ENCODE measurements around the gene C1QL4.

The C1QL4 gene

DNA sequence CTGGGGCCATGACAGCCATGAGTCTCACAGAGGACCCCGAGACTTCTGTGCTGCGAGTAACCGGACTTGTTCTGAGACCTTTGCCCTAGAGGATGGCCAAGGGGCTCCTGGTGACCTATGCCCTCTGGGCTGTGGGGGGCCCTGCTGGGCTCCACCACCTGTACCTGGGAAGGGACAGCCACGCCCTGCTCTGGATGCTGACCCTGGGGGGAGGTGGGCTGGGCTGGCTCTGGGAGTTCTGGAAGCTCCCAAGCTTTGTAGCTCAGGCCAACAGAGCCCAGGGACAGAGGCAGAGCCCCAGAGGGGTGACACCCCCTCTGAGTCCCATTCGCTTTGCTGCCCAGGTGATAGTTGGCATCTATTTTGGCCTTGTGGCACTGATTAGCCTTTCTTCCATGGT is 11.8 kb upstream of the C1QL4 start:
- no peak for DNase-seq (ENCODE audit: low read depth in 1 of 2, low spot score in 1 of 2)

DNA sequence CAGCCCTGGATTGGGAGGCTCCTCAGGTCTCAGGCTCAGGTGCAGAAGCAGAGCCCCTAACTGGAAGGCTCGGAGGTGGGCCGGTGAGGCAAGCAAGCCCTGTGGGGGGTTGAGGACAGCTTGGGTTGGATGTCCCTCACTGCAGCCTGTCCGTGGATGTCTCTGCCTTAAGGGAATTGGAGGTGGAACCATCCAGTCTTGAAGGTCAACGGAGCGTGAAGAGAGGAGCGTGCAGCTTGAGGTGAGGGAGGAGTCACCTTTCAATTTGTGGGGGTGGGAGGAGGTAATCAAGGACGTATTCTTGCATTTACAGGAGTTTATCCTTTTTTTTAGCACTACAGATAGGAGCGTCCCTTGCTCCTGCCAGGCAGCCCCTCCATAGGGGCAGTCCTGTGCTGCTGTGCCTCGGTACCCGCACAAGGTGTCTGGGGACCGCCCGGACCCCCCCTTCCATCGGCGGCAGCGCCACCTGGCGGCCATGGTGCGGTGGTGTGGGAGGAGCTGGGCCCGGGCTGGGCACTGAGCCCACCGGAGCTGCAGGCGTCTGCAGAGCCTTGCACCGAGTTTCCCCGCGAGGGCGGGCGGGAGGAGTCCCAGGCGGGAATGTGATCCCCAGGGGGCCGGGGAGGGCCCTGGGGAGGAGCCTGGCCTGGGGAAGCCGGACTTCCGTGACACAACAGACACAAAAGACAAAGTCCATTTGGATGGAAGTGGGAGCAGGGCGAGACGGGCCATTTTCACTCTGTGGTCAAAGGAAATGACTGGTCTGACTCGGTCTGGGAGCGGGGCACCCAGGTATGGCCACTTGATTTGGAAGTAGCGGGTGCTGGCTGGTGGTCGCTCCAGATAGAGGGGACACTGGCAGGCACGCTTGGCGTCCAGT is 10.6 kb upstream of the C1QL4 start:
- DNase-seq (ENCODE audit: low read depth in 1 of 2, low spot score in 1 of 2): peak; percentile 55 to 72

DNA sequence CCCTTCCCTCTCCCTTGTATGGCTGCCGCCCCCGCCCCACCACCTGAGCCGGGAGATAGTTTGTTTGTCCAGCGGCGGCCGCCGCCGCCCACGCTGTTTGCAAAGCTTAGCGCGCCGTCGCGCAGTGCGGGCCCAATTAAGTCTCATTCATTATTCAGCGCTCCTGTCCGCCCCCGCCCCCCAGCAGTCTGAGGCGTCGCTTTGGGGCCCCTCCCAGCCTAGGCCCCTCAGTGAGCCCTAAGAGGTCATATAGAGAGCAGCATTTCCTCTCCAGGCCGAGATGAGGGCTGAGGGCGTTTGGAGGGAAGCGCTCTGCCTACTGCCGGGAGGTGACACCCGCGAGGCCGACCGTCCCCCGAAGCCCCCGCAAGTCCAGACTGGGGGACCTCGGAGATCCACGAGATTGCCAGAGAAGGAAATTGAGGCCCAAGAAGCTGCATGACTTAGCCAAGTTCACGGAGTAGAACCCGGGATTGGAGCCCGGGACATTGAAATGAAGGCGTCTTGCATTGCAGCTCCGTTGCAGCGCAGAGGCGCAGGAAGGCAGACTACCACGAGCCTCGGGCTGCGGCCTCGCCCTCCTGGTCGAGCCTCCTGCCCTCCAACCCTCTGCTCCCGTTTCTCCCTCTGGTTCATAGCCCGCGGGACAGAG is 9.8 kb upstream of the C1QL4 start, which contains the start of gene DNAJC22:
Gene DNAJC22 (plus strand): TSS at position 230 of the 652 bp plus-strand sequence. CDS start 1,985 bp downstream, outside the sequence.
- no peak for DNase-seq (ENCODE audit: low read depth in 1 of 2, low spot score in 1 of 2)

DNA sequence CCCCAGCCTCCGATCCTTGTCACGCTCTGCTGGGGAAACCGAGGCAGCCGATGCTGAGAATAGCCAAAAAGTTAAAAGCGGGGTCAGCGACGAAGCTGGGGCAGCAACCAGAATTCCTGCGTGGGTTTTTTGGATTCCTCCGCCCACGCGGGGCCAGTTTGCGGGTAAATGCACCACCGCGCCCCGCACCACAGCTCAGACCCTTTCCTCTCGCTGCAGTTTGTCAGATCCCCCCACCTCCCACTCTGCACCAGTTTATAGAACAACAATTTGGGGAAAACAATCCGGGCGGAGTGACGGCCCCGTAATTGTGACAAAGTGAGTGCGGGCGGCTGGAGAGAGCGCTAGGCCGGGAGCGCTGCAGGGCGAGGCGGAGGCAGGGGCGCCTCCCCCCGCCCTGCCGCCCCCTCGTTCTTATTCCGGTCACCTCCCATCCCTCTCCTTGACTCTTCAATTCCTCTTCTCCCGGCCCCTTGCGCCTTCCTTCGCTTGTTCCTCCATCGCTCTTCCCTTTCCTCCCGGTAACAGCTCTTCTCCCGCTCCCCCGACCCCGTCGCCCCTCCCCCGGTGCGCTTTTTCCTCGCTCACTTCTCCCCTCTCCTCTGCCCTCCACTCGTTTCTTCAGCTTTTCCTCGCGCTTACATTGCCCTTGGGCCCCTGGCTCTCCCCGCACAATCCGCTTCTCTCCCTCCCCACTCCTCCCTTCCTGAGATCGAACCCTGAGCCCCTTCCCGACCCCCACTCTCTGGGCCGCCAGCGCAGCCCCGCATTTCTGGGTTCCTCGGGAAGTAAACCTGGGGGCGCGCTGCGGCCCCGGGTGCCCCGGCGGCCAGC is 9.1 kb upstream of the C1QL4 start:
- no peak for DNase-seq (ENCODE audit: low read depth in 1 of 2, low spot score in 1 of 2)

DNA sequence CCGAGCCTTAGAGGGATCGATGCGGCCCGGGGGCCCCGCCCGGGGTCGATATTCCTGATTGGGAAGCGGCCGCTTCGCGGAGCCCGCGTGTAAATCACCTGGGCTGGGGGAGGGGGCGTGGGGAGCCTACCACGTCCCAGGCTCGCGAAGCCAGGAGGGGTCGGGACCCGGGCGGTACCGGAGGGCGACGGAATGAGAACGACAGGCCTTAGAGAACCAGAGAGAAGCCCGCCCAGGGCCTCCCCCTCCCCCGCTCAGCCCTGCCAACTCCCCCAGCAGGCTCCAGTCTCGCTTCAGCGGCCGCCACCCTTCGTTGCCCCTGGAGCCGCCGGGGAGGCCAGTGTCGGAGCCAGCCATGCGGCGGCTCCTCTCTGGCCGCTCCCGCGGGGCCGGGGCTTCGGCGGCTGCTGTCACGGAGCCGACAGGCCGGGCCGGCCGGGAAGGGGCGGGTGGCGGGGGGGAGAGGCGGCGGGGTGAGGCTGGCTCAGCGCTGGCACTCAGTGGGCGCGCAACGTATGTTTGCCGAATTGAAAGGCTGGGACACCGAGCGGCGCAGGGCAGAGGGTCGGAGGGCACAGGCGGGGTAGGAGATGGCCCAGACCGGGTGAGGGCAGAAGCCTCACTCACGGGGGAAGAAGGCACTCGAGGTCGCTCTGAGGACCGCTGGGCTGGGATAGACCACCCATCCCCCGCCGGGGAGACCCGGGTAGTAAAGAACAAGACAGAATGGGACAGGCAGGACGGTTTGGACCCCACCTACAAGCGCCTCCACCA is 8.2 kb upstream of the C1QL4 start:
- no peak for DNase-seq (ENCODE audit: low read depth in 1 of 2, low spot score in 1 of 2)

DNA sequence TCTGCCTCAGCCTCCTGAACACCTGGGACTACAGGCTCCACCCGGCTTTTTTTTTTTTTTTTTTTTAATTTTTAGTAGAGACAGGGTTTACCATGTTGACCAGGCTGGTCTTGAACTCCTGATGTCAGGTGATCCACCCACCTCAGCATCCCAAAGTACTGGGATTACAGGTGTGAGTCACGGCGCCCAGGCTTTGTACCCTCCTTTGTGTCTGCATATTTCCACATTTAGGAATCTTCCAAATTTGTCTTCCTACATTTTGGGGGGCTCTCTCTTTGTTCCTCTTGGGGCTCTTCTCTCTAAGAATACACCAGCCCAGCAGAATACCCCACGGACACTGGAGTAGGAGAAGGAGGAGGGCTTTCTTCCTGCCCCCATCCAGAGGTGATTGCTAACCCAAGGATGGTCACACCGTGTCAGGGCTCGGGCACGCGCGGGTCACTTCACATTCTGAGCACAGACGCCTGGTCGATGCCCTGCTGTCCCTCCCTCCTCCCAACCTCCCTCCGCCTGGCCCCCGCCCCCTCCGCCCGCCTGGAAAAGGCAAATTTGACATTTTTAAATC is 7.6 kb upstream of the C1QL4 start:
- no peak for DNase-seq (ENCODE audit: low read depth in 1 of 2, low spot score in 1 of 2)

DNA sequence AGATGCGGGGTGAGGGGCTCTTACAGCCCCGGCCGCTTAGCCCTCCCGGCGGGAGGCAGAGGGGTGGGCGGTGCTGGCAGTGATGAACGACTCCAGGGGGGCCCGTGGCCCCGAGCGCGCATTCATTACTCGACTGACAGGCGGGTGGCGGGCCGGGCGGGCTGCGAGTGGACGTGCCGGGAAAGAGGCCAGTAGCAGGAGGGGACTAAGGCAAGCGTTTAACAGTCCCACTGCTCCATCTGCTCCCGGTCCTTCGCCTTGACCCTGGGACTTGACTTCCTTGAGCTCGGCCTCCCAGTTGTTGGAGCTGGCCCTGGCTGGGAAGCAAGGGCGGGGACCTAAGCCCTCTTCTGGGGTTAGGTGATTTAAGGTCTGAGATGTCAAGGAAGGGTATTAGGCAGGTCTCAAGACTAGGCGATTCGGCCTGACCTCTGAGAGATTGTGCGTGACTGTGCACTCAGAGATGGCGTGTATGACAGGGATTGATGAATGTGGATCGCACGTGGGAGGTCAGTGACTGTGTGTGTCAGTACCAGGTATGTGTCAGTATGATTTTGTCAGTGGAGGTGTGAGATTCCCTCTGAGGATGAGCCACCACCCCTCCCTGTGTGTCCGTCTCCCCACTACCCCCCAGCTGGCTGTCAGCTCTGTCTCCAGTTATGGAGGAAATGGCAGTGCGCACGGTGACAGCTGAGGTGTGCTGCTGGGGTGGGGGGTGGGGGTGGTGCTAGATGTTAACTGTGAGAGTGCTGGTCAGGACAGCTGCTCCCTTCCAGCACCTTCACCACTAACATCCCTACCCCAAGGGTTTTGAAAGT is 6.1 kb upstream of the C1QL4 start:
- DNase-seq (ENCODE audit: low read depth in 1 of 2, low spot score in 1 of 2): peak in 1 of 2 donors; percentile 48

DNA sequence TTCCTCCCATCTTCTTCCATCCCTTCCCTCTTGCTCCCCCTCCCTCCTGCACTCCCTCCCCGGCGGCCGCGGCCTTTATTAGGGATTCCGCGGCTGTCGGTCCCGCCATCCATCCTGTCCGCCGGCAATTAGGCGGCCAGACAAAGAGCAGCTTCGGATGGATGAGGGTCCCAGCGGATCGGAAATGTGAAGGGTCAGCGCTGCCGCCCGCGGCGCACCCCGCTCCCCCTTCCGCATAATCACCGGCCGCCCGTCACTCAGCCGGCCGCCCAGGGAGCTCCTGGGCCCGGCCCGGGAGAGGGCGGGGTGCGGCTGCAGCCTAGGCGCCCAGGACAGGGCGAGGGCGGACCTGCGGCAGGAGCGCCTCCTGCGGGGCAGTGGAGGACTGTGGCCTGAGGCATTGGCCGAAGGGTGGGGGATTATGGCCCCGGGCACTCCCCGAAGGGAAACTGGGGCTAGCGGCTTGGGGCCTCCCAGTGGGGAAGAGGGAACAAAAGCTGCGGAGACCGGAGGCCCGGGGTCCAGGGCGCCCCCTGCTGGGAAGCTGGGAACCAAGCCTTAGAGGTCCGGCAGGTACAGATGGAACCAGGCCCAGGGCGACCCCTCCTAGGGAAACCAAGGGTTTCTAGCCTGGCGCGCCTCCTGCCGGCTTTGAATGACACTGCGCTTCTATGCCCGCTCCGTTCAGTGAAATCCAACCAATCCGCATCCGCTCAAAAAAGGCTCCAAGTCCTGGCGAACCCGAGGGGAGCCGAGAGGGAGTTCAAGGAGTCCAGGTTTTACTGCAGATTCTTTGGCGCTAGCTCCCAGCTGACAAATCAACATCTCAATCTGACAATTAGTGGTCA is 5.3 kb upstream of the C1QL4 start:
- peak; percentile 55 to 62 for DNase-seq (ENCODE audit: low read depth in 1 of 2, low spot score in 1 of 2)

DNA sequence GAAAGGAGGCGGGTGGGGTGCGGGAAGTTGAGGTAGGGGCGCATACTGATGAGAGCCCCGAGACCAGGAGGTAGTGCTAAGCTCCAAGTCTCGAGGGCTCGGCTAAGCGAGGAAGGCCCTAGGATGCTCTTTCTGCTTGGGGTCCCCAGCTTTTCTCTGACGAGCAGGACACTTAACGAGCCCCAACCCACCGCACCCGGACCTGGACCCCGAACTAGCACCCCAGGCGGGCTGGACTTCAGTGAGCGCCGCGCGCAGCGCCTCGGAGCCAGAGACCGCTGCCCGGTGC is 4.7 kb upstream of the C1QL4 start:
- DNase-seq (ENCODE audit: low read depth in 1 of 2, low spot score in 1 of 2): no peak

DNA sequence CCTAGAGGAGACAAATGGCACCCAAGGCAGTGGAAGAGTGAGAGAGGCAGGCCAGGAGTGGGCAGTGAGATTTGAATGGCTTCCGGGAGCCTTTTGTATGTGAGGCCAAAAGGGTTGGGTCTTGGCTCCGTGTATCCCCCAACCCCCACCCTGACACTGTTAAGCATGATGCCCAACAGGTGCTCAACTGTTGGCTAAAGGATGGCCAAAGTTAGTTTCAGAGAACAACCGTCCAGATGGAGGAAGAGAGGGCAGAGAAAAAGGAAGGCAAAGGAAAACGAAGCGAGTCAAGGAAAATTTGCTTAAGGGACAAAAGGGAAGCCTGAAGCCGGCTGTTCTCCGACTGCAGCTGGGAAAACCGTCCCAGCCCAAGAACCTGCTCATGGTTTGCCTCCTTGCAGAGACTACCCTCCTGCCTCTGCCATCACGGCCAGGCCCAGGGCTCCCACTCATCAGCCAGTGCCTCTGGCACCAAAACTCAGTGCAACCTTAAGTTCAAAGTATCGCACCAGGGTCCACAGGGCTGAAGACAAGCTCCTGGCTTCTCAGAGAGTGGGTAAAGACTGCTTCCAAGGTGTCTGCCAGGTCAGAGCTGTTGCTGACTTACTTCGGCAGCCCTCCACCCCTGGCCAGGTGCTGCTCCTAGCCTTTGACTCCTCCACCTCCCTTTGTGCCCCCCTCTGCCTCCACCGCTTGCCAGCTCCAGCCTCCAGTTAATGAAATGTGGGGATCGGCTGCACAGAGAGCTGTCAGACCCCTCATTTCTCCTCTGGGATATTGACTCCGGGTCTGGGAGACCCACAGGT is 4.2 kb upstream of the C1QL4 start:
- DNase-seq (ENCODE audit: low read depth in 1 of 2, low spot score in 1 of 2): no peak

DNA sequence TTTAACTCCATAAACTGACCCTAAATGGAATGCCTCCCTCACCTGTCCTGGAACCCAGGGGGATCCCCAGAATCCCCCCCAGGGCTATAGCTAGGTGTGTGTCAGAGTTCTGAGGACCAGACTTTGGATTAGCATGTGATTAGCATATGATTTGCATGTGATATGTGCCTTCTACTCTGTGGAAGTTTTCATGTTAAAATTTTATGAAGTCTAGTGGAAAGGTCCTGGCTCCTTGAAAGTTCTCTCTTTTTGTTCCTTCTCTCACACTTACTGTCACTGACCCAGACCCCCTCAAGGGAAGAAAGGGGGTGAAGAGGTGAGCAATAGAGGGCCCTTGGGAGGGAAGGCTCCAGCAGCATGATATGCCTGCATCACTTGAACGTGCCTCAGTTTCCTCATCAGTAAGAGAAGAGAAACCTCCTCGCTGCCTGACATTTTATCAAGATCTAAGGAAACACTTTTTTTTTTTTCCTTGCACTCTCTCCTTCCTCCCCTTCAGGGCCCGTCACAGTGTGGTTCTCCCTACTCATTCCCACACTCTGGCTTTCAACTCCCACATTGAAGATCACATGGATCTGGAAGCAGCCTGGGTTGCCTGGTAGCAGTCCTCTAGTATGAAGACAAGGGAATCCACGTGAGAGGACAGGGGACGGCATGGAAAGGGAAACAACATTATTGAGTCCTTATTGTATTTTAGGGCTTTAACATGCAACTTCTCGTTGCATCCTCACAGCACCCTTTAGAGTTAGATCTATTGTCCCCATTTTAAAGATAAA is 3.3 kb upstream of the C1QL4 start:
- no peak for DNase-seq (ENCODE audit: low read depth in 1 of 2, low spot score in 1 of 2)

DNA sequence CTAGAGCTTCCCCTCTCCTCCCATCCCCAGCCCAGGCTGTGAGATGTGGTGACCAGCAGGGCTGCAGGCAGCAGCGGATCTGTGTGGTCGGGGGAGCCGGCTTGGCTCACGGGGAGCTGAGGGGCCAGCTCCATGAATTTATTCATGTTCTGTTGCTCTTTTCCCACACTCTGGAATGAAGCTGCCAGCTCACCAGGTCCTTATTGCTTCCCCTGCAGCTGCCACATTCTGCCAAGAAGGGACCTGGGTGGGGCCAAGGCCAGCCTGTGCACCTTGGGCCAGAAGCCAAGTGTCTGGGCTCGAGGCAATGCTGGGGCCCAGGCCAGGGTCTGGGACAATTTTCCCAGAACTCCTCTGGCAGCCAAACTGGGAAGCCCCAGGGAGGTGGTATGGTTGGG is 2.5 kb upstream of the C1QL4 start:
- no peak for DNase-seq (ENCODE audit: low read depth in 1 of 2, low spot score in 1 of 2)

DNA sequence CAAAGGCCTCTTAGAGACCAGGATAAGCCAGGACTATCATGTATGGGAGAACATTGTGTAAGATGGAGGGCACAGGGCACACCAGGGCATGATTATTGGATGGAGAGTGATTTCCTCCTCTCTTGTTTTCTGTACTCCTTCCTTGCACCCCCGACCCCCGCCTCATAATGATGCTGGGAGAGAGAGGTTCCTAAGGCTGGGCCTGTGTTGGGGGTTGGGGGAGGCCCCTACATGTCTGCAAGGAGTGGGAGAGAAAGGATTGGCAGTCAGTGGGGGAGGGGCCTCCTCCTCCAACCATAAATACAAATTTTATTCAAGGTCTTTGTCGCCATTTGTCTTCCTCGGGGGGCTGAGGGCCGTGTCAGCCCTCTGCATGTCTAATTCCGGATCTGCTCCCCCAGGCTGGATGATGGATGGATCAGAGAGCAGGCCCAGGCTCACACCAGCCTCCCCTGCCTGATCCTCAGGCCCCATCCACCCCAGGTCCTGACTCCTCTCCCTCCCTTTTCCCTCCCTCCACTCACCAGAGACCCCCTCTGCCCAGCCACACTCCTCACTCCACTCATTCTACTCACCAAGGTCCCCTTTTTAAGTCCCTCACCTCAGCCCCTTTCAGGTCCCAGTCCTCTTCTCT is 2.0 kb upstream of the C1QL4 start:
- no peak for DNase-seq (ENCODE audit: low read depth in 1 of 2, low spot score in 1 of 2)

DNA sequence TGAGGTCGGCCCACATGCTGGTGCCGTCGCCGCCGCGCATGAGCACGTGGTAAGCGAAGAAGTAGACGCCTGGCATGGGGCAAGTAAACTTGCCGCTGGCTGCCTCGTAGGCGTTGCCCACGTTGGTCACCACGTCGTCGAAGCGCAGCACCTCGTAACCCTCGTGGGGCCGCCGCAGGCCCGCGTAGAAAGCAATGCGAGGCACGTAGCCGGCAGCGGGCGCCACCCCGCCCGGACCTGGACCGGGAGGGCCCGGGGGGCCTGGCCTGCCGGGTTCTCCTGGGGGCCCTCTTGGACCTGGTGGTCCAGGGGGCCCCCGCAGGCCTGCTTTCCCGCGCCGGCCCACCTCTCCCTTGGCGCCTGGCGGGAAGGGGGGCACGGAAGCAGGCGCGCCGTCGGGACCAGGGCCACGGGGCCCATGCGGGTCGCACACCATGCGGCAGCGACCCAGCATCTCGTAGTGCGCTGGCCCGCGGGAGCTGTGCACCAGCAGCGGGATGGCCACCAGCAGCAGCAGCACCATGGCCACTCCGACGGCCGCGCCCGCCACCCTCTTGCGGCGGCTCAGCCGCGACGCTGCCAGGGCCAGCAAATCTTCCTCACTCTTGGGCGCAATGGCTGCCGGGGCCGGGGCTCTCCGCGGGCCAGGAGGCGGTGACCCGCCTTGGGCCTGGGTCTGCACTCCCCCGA is 888 bp downstream of the C1QL4 start:
- DNase-seq (ENCODE audit: low read depth in 1 of 2, low spot score in 1 of 2): no peak

DNA sequence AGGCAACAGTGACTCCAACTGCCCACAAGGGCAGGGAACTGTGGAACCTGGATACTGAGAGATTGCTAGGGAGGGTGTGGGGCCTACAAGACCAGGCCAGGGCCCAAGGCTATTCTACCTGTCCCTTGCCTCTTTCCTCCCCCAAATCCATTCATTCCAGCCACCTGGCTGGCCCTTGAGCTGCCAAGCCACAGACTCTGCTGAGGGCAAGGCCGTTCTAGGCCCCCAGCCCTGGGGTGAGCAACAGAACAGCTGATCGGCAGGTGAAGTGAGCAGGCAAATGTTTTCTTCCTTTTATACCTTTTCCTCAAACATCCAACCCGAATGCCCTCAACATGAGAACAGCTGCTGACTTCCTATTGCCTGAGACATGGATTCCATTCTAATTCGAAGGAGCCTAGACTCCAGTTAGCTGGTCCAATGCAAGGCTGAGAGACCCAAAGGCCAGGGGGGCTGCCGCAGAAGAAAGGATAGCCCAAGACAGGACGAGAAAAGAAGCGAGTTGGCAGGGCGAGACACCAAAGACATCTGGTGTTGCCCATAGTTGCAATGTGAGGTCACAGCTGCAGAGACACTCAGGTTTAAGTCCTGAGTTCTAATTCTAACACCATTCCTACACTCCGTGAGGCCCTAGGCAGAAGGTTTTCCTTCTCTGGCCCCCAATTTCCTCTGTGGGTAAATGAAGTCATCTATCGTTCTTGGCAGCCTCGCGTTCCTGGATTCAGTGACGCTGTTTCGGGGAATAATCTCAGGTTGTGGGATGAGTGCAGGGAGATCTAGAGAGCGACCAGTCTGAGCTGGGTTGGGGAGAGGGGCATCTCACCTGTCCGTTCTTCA is 1.7 kb downstream of the C1QL4 start:
- DNase-seq (ENCODE audit: low read depth in 1 of 2, low spot score in 1 of 2): no peak
